Activated CD4-positive, alpha-beta memory T cell treated with anti-CD3 and anti-CD28 coated beads, Interleukin-2, amount 10 ng/mL, durations not matched to agents 7 days and 5 days (primary cell): ENCODE data around the gene ZBP1. TPM values are rescaled to one million over a fixed set of nuclear protein-coding genes. Genes with fewer than 3 reads are reported as not detected.

Experiments
- CTCF ChIA-PET: fragments of 350-600 bp; sonication (Branson Sonifier 250); formaldehyde crosslinking; loops from one replicate; lab custom pipeline; 2021; ENCODE audit warnings: antibody characterized with exemption, inconsistent platforms; lab: Charles Lee
- POLR2A ChIA-PET: fragments of 350-600 bp; sonication (Branson Sonifier 250); formaldehyde crosslinking; loops from one replicate; lab custom pipeline; 2021; ENCODE audit warnings: antibody characterized with exemption; lab: Charles Lee
- DNase-seq: peaks from one replicate; pipeline ENCODE4 v3.0.0-alpha.2; 2020
- H3K27ac Mint-ChIP-seq: one replicate; pipeline ENCODE4 v1.8.0; 2021; ENCODE audit warnings: mild to moderate bottlenecking, mixed read lengths
- H3K27me3 Mint-ChIP-seq: one replicate; pipeline ENCODE4 v1.8.0; 2021; ENCODE audit warnings: mixed read lengths
- H3K36me3 Mint-ChIP-seq: one replicate; pipeline ENCODE4 v1.8.0; 2021; ENCODE audit warnings: low read depth, mixed read lengths
- H3K4me1 Mint-ChIP-seq: one replicate; pipeline ENCODE4 v1.8.0; 2021; ENCODE audit warnings: mixed read lengths
- H3K4me3 Mint-ChIP-seq: one replicate; pipeline ENCODE4 v1.8.0; 2021; ENCODE audit warnings: mild to moderate bottlenecking, mixed read lengths
- H3K9me3 Mint-ChIP-seq: one replicate; pipeline ENCODE4 v1.8.0; 2021; ENCODE audit warnings: mixed read lengths
- total RNA-seq, 2 experiments: library from RNA; stranded (reverse); gene quantifications; one replicate each; pipeline ENCODE4 v1.2.3, GENCODE V29; 2021

ZBP1 gene
- total RNA-seq, 2 experiments from 2014 or later: 51.9 to 57.7 TPM

DNA sequence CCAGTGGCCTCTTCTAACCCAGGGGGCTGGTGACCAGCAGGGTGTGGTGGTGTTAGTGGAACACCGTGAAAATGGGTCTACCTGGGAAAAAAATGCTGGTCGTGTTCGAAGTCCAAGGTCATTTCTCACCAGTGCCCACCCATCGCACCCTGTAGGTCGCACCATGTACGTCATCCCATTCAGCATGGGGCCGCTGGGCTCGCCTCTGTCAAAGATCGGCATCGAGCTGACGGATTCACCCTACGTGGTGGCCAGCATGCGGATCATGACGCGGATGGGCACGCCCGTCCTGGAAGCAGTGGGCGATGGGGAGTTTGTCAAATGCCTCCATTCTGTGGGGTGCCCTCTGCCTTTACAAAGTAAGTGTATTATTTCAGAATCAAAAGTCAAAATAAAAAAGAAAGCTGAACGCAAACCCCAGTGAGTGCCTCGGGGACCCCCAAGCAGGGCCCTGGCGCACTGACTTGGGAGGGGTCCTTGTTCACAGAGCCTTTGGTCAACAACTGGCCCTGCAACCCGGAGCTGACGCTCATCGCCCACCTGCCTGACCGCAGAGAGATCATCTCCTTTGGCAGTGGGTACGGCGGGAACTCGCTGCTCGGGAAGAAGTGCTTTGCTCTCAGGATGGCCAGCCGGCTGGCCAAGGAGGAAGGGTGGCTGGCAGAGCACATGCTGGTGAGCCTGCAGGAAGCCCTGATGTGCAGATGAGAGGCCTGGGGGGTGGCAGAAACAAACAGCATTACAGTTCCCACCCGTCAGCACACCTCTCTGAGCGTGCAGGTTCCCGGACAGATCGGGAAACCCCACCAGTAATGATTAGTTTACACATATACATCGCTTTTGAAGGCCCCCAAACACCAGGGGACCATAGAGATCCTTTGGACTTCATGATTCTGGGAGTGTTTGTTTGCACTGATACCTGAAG, 57.4 kb downstream of the ZBP1 start:
- Mint-ChIP-seq H3K27me3 (peaks cover 14% of the 10 kb centered on the region), H3K4me3 (no peak overlapping the region), H3K27ac (no peak overlapping the region), H3K9me3 (no peaks in the 10 kb centered on the region), H3K36me3 (no peaks in the 10 kb centered on the region), H3K4me1 (no peaks in the 10 kb centered on the region)
- ChIA-PET CTCF (no interaction called here), POLR2A (no interaction called here)
- no peak for DNase-seq

DNA sequence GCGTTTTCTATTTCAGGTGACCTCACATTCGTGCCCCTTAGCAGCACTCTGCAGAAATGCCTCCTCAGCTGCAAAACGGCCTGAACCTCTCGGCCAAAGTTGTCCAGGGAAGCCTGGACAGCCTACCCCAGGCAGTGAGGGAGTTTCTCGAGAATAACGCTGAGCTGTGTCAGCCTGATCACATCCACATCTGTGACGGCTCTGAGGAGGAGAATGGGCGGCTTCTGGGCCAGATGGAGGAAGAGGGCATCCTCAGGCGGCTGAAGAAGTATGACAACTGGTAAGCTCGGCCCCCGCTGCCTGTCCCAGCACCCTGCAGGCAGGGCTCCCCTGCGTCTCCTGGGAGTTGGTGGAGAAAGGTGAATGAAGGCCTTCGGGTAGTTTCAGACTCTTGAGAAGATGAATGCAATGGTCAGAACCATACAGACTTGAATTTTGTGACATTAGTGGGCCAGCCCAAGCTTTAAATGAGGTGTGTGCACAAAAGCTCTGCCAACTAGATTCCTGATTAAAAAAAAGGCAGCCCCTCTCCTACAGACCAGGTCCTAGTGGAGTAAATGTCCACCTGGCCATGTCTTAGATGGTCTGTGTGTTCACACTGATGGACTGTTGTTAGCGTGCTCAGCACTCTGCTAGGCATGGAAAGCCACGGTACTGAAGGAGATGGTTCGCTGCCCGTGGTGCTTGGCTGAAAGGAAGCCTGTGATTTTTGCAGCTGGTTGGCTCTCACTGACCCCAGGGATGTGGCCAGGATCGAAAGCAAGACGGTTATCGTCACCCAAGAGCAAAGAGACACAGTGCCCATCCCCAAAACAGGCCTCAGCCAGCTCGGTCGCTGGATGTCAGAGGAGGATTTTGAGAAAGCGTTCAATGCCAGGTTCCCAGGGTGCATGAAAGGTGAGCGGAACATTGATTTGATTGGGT, 58.6 kb downstream of the ZBP1 start:
- ChIA-PET CTCF (no interaction called here), POLR2A (no interaction called here)
- H3K27me3 Mint-ChIP-seq: peaks cover 19% of the 10 kb centered on the region
- H3K4me3 Mint-ChIP-seq: no peak overlapping the region
- DNase-seq: no peak
- no peaks in the 10 kb centered on the region for H3K36me3 Mint-ChIP-seq
- no peaks in the 10 kb centered on the region for H3K4me1 Mint-ChIP-seq
- no peaks in the 10 kb centered on the region for H3K9me3 Mint-ChIP-seq
- H3K27ac Mint-ChIP-seq: no peak overlapping the region

GRCh38 chr20:57560554-57561355, 59.5 kb downstream of the ZBP1 start, which contains the start of gene PCK1:
PCK1 (plus strand) TSS chr20:57561110; CDS start chr20:57561412, 302 bp downstream.
- DNase-seq: no peak
- Mint-ChIP-seq H3K9me3 (no peaks in the 10 kb centered on the region), H3K36me3 (no peaks in the 10 kb centered on the region), H3K4me1 (no peaks in the 10 kb centered on the region), H3K27me3 (peaks cover 19% of the 10 kb centered on the region), H3K4me3 (no peak within 1 kb of the TSS), H3K27ac (no peak within 1 kb of the TSS)
- ChIA-PET POLR2A (no interaction called here), CTCF (no interaction called here)

GRCh38 chr20:57559658-57560553, 60.3 kb downstream of the ZBP1 start:
- POLR2A ChIA-PET: no interaction called here
- CTCF ChIA-PET: no interaction called here

DNA sequence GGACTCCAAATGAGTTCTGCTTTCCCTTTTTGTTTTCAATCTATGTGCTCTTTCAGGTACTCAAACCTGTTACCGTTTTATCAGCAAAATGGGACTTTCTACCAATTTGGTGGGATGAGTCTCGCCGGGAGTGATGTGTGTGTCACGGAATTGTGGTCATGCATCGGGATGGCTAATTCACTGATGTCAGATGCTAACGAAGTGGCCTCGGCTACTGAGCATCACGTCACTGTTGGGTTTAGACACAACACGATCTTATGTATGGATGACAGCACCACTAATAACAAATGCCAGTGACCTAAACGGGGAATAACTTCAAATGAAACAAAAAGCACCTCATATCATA, 61.0 kb downstream of the ZBP1 start:
- Mint-ChIP-seq H3K9me3 (no peaks in the 10 kb centered on the region), H3K27ac (no peak overlapping the region), H3K27me3 (peaks cover 19% of the 10 kb centered on the region), H3K36me3 (no peaks in the 10 kb centered on the region), H3K4me3 (no peak overlapping the region), H3K4me1 (no peaks in the 10 kb centered on the region)
- DNase-seq: no peak
- CTCF ChIA-PET: no interaction called here
- POLR2A ChIA-PET: no interaction called here

More at GRCh38 chr20:57559658-57560553, 60.3 kb downstream of the ZBP1 start:
- no peaks in the 10 kb centered on the region for H3K36me3 Mint-ChIP-seq
- H3K27ac Mint-ChIP-seq: no peak overlapping the region
- no peak overlapping the region for H3K4me3 Mint-ChIP-seq
- H3K9me3 Mint-ChIP-seq: no peaks in the 10 kb centered on the region
- no peak for DNase-seq
- no peaks in the 10 kb centered on the region for H3K4me1 Mint-ChIP-seq
- H3K27me3 Mint-ChIP-seq: peaks cover 19% of the 10 kb centered on the region

GRCh38 chr20:57558614-57559288, 61.5 kb downstream of the ZBP1 start:
- CTCF ChIA-PET: no interaction called here
- DNase-seq: no peak
- Mint-ChIP-seq H3K27me3 (peaks cover 19% of the 10 kb centered on the region), H3K9me3 (no peaks in the 10 kb centered on the region), H3K4me3 (no peak overlapping the region), H3K27ac (no peak overlapping the region), H3K36me3 (no peaks in the 10 kb centered on the region), H3K4me1 (no peaks in the 10 kb centered on the region)
- POLR2A ChIA-PET: no interaction called here

DNA sequence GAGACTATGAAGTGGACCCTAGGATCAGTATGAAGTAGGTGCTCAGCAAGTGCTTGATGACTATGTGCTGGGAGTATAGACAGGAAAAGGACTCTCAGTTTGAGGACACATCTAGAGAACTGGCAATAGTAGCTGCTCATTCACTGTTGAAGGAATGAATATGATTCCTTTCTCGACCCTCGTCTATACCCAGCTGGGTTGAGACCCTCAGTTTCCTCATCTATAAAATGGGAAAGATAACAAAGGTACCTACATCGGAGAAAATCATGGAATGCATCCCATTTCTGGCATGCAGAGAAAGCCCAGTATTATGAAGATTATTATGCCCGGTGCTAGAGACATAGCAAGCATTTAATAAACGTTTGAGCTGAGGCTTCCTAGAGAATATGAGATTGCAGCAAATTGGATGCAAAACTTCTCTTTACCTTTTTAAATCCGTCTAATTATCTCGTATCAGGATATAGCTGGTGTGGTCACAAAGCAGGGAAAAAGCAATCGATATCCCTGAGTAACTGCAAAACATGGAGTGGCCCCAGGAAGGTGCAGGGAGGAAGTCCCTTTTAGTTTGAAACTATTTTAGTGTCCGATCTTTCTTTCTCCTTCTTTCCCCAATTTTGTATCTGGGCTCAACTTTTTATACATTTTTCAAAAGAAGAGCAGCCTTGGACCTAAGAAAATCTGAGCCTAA, 62.2 kb downstream of the ZBP1 start:
- no peak for DNase-seq
- POLR2A ChIA-PET: no interaction called here
- H3K27ac Mint-ChIP-seq: no peak overlapping the region
- H3K4me1 Mint-ChIP-seq: no peaks in the 10 kb centered on the region
- H3K27me3 Mint-ChIP-seq: peaks cover 19% of the 10 kb centered on the region
- H3K36me3 Mint-ChIP-seq: no peaks in the 10 kb centered on the region
- no peaks in the 10 kb centered on the region for H3K9me3 Mint-ChIP-seq
- CTCF ChIA-PET: no interaction called here
- no peak overlapping the region for H3K4me3 Mint-ChIP-seq

- H3K27ac Mint-ChIP-seq: no peak overlapping the region
- H3K9me3 Mint-ChIP-seq: no peaks in the 10 kb centered on the region
- no peaks in the 10 kb centered on the region for H3K4me1 Mint-ChIP-seq
- peaks cover 19% of the 10 kb centered on the region for H3K27me3 Mint-ChIP-seq
- POLR2A ChIA-PET: no interaction called here
- H3K36me3 Mint-ChIP-seq: no peaks in the 10 kb centered on the region
- no peak for DNase-seq
- no peak overlapping the region for H3K4me3 Mint-ChIP-seq
- CTCF ChIA-PET: no interaction called here
Observed at GRCh38 chr20:57556980-57557274, 63.3 kb downstream of the ZBP1 start.

GRCh38 chr20:57555457-57556184, 64.6 kb downstream of the ZBP1 start:
- H3K27me3 Mint-ChIP-seq: peaks cover 19% of the 10 kb centered on the region
- no peak overlapping the region for H3K4me3 Mint-ChIP-seq
- H3K9me3 Mint-ChIP-seq: no peaks in the 10 kb centered on the region
- no peak for DNase-seq
- no peaks in the 10 kb centered on the region for H3K36me3 Mint-ChIP-seq
- no peak overlapping the region for H3K27ac Mint-ChIP-seq
- no peaks in the 10 kb centered on the region for H3K4me1 Mint-ChIP-seq
- POLR2A ChIA-PET: no interaction called here
- CTCF ChIA-PET: no interaction called here
